ENCODE measurements around the gene GPR33. TPM values are rescaled to one million over a fixed set of nuclear protein-coding genes. Genes with fewer than 3 reads are reported as not detected.

Gene GPR33
- not detected for polyA plus RNA-seq (2012; ENCODE audit: low read depth, missing spikeins)

- no peak for TF ChIP-seq PAX5 (IDR thresholded peaks at IDR 0.05; ENCODE audit: insufficient read depth, low read length, severe bottlenecking)
- no peak for TF ChIP-seq POLR2A (IDR thresholded peaks at IDR 0.05; ENCODE audit: low read depth, low read length)
- FAIRE-seq (no peak), DNase-seq (ENCODE audit: insufficient read length, low spot score) (no peak)
Measured at GRCh38 chr14:31487886-31488285, at the start of gene GPR33. GPR33 (minus strand) TSS chr14:31488039; CDS start chr14:31483965, 4,074 bp downstream.

DNA sequence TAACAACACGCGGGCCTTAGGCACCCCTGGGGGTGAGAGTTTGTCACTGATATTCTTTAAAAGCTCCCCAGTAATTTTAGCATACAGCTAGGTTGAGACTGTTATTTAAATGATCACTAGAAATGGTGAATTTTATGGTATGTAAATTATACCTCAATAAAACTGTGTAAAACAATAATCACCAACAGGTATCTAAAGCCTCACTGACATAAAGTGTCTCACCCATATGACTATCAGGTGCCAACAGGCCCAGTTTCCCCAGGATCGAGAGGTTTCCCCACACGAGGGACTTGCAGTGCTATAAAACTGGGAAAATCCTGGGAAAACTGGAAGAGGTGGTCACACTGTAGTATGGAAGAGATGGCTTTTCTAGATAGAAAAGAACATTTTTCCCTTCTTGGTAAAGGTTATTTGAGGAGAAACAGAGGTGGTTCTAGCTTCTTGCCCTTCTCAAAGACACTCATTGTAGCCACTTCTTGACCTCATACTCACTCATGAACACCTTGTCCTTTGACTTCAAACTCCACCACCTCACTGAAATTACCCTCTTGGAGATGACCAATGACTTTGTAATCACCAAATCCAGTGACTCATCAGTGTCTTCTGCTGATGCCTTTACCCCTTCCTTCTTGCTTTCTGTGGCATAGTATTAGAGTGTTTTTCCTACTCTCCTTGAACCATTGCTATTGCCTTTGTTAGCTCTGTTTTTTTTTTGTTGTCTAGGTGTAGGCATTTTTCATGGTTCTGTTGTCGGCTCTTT is 48.5 kb upstream of the GPR33 start:
- FAIRE-seq (no peak), DNase-seq (ENCODE audit: insufficient read length, low spot score) (no peak)
- TF ChIP-seq POLR2A (IDR thresholded peaks at IDR 0.05; ENCODE audit: low read depth, low read length) = no peak
- TF ChIP-seq POLR2AphosphoS5 (IDR thresholded peaks at IDR 0.05; ENCODE audit: low read depth, low read length) = no peak
- no peak for TF ChIP-seq SPI1 (IDR thresholded peaks at IDR 0.05; ENCODE audit: low read depth, low read length)
- TF ChIP-seq PAX5 (IDR thresholded peaks at IDR 0.05; ENCODE audit: insufficient read depth, low read length, severe bottlenecking) = no peak
- no peak for TF ChIP-seq TAF1 (IDR thresholded peaks at IDR 0.05; ENCODE audit: low read depth, low read length)
- no peak for TF ChIP-seq POU2F2 (IDR thresholded peaks at IDR 0.05; ENCODE audit: low read depth, low read length)

DNA sequence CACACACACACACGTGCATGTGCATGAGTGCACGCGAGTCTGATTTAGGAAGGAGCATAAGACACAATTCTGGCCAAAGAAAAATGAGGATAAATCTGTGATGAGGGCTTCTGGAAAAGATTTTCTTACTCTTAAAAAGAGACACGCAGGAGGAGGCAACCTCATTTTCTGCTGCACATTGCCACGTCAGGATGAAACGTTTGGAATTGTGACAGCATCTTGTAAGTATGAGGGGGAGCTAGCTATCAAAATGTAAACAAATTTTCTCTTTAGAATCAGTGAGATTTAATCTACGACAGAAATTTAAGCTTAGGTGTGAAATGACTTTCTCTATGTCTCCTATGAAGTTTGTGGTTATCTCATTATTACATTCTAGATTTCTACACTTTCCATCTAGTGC is 42.3 kb upstream of the GPR33 start:
- TF ChIP-seq PAX5 (IDR thresholded peaks at IDR 0.05; ENCODE audit: insufficient read depth, low read length, severe bottlenecking) = no peak
- TF ChIP-seq POLR2AphosphoS5 (IDR thresholded peaks at IDR 0.05; ENCODE audit: low read depth, low read length) = no peak
- TF ChIP-seq POLR2A (IDR thresholded peaks at IDR 0.05; ENCODE audit: low read depth, low read length) = no peak
- no peak for TF ChIP-seq TAF1 (IDR thresholded peaks at IDR 0.05; ENCODE audit: low read depth, low read length)
- no peak for TF ChIP-seq SPI1 (IDR thresholded peaks at IDR 0.05; ENCODE audit: low read depth, low read length)
- TF ChIP-seq POU2F2 (IDR thresholded peaks at IDR 0.05; ENCODE audit: low read depth, low read length) = no peak
- no peak for DNase-seq (ENCODE audit: insufficient read length, low spot score)
- no peak for FAIRE-seq

DNA sequence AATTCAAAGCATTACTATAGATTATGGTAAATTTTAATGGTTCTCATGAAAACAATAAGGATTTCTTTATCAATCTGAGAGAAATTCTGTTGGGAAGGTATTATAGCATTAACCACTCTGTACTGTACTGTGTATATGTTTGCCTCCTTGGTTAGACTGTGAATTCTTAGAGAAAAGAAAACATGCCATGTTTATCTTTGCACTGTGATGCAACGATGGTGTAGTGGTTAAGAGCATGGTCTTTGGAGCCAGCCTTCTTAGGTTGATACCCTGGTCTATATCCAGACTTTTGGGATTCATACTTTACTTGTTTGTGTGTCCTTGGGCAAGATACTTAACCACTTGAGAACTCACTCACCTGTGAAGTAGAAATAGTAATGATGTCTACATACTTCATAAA is 41.2 kb upstream of the GPR33 start:
- TF ChIP-seq POLR2AphosphoS5 (IDR thresholded peaks at IDR 0.05; ENCODE audit: low read depth, low read length) (no peak), PAX5 (IDR thresholded peaks at IDR 0.05; ENCODE audit: insufficient read depth, low read length, severe bottlenecking) (no peak), TAF1 (IDR thresholded peaks at IDR 0.05; ENCODE audit: low read depth, low read length) (no peak), POLR2A (IDR thresholded peaks at IDR 0.05; ENCODE audit: low read depth, low read length) (no peak), SPI1 (IDR thresholded peaks at IDR 0.05; ENCODE audit: low read depth, low read length) (no peak), POU2F2 (IDR thresholded peaks at IDR 0.05; ENCODE audit: low read depth, low read length) (no peak)
- no peak for DNase-seq (ENCODE audit: insufficient read length, low spot score)
- no peak for FAIRE-seq

GRCh38 chr14:31527546-31527945 is 39.7 kb upstream of the GPR33 start:
- DNase-seq (ENCODE audit: insufficient read length, low spot score) (no peak), FAIRE-seq (no peak)
- TF ChIP-seq POLR2A (IDR thresholded peaks at IDR 0.05; ENCODE audit: low read depth, low read length) = no peak
- TF ChIP-seq POLR2AphosphoS5 (IDR thresholded peaks at IDR 0.05; ENCODE audit: low read depth, low read length) = no peak
- TF ChIP-seq PAX5 (IDR thresholded peaks at IDR 0.05; ENCODE audit: insufficient read depth, low read length, severe bottlenecking) = no peak
- TF ChIP-seq TAF1 (IDR thresholded peaks at IDR 0.05; ENCODE audit: low read depth, low read length) = no peak
- TF ChIP-seq SPI1 (IDR thresholded peaks at IDR 0.05; ENCODE audit: low read depth, low read length) = no peak
- no peak for TF ChIP-seq POU2F2 (IDR thresholded peaks at IDR 0.05; ENCODE audit: low read depth, low read length)

- TF ChIP-seq POLR2A (IDR thresholded peaks at IDR 0.05; ENCODE audit: low read depth, low read length) = no peak
- no peak for TF ChIP-seq PAX5 (IDR thresholded peaks at IDR 0.05; ENCODE audit: insufficient read depth, low read length, severe bottlenecking)
- TF ChIP-seq SPI1 (IDR thresholded peaks at IDR 0.05; ENCODE audit: low read depth, low read length) = no peak
- no peak for TF ChIP-seq TAF1 (IDR thresholded peaks at IDR 0.05; ENCODE audit: low read depth, low read length)
- TF ChIP-seq POLR2AphosphoS5 (IDR thresholded peaks at IDR 0.05; ENCODE audit: low read depth, low read length) = no peak
- no peak for TF ChIP-seq POU2F2 (IDR thresholded peaks at IDR 0.05; ENCODE audit: low read depth, low read length)
- no peak for FAIRE-seq
- DNase-seq (ENCODE audit: insufficient read length, low spot score) = no peak
Measured at GRCh38 chr14:31527087-31527486, 39.2 kb upstream of the GPR33 start.

- FAIRE-seq = no peak
Measured at GRCh38 chr14:31510855-31511254, 23.0 kb upstream of the GPR33 start.

GRCh38 chr14:31510222-31510621 is 22.4 kb upstream of the GPR33 start:
- FAIRE-seq (no peak), DNase-seq (ENCODE audit: insufficient read length, low spot score) (no peak)
- no peak for TF ChIP-seq SPI1 (IDR thresholded peaks at IDR 0.05; ENCODE audit: low read depth, low read length)
- TF ChIP-seq PAX5 (IDR thresholded peaks at IDR 0.05; ENCODE audit: insufficient read depth, low read length, severe bottlenecking) = no peak
- no peak for TF ChIP-seq TAF1 (IDR thresholded peaks at IDR 0.05; ENCODE audit: low read depth, low read length)
- no peak for TF ChIP-seq POLR2AphosphoS5 (IDR thresholded peaks at IDR 0.05; ENCODE audit: low read depth, low read length)
- TF ChIP-seq POLR2A (IDR thresholded peaks at IDR 0.05; ENCODE audit: low read depth, low read length) = no peak
- no peak for TF ChIP-seq POU2F2 (IDR thresholded peaks at IDR 0.05; ENCODE audit: low read depth, low read length)

More at GRCh38 chr14:31510855-31511254, 23.0 kb upstream of the GPR33 start:
- DNase-seq (ENCODE audit: insufficient read length, low spot score) = no peak
- TF ChIP-seq POLR2AphosphoS5 (IDR thresholded peaks at IDR 0.05; ENCODE audit: low read depth, low read length) = no peak
- no peak for TF ChIP-seq PAX5 (IDR thresholded peaks at IDR 0.05; ENCODE audit: insufficient read depth, low read length, severe bottlenecking)
- TF ChIP-seq POU2F2 (IDR thresholded peaks at IDR 0.05; ENCODE audit: low read depth, low read length) = no peak
- no peak for TF ChIP-seq TAF1 (IDR thresholded peaks at IDR 0.05; ENCODE audit: low read depth, low read length)
- no peak for TF ChIP-seq POLR2A (IDR thresholded peaks at IDR 0.05; ENCODE audit: low read depth, low read length)
- no peak for TF ChIP-seq SPI1 (IDR thresholded peaks at IDR 0.05; ENCODE audit: low read depth, low read length)

GRCh38 chr14:31508135-31508534 is 20.3 kb upstream of the GPR33 start:
- no peak for DNase-seq (ENCODE audit: insufficient read length, low spot score)
- FAIRE-seq = no peak
- TF ChIP-seq SPI1 (IDR thresholded peaks at IDR 0.05; ENCODE audit: low read depth, low read length) = no peak
- no peak for TF ChIP-seq POLR2A (IDR thresholded peaks at IDR 0.05; ENCODE audit: low read depth, low read length)
- no peak for TF ChIP-seq TAF1 (IDR thresholded peaks at IDR 0.05; ENCODE audit: low read depth, low read length)
- TF ChIP-seq PAX5 (IDR thresholded peaks at IDR 0.05; ENCODE audit: insufficient read depth, low read length, severe bottlenecking) = no peak
- TF ChIP-seq POU2F2 (IDR thresholded peaks at IDR 0.05; ENCODE audit: low read depth, low read length) = no peak
- no peak for TF ChIP-seq POLR2AphosphoS5 (IDR thresholded peaks at IDR 0.05; ENCODE audit: low read depth, low read length)

Data from GM12891 (cell line).